ENCODE data around the gene SPTBN2. TPM values are rescaled to one million over a fixed set of nuclear protein-coding genes. Genes with fewer than 3 reads are reported as not detected.

SPTBN2 gene
- total RNA-seq, 2 experiments from 2014 or later, result not detected

GRCh38 chr11:66692871-66693331 lies 36.1 kb downstream of the SPTBN2 start:
- intact Hi-C loops (cut with DNase I, micrococcal nuclease), result loop anchor here in 1 of 2 experiments (5.0 kb wide), 1 partner anchor 379 kb away; no protein-coding TSS in a partner anchor
- Mint-ChIP-seq H3K27ac (no peak overlapping the region), H3K4me3 (no peak overlapping the region), H3K27me3 (no peaks in the 10 kb centered on the region), H3K4me1 (ENCODE audit: low read depth) (no peaks in the 10 kb centered on the region), H3K36me3 (ENCODE audit: low read depth) (no peaks in the 10 kb centered on the region), H3K9me3 (no peaks in the 10 kb centered on the region)
- ChIA-PET POLR2A (interaction anchor here (1.1 kb wide), 1 partner anchor 150 kb away, joined by 4 read pairs; the partner anchor contains the start of gene RCE1), CTCF (interaction anchor here (1.3 kb wide), 1 partner anchor 141 kb away, joined by 3 read pairs; no protein-coding TSS in a partner anchor)
- Histone ChIP-seq H3K36me3 (ENCODE audit: insufficient read depth, low read length) (no peaks in the 10 kb centered on the region), H3K9me3 (ENCODE audit: control insufficient read depth in 1 of 2, insufficient read depth in 1 of 2, low read length in 2 of 2) (no peaks in the 10 kb centered on the region), H3K4me3 (ENCODE audit: low read length) (no peak overlapping the region), H3K4me1 (ENCODE audit: insufficient read depth, low read length) (no peaks in the 10 kb centered on the region), H3K27ac (ENCODE audit: low read depth in 1 of 2, low read length in 2 of 2) (no peak overlapping the region), H3K27me3 (ENCODE audit: control insufficient read depth in 1 of 2, insufficient read depth in 2 of 2, low read length in 2 of 2) (no peaks in the 10 kb centered on the region)
- no peak for DNase-seq
- no peak for TF ChIP-seq CTCF (IDR thresholded peaks at IDR 0.05)
- ATAC-seq (ENCODE audit: poor library complexity), result no peak

GRCh38 chr11:66692446-66692845 lies 36.6 kb downstream of the SPTBN2 start:
- no peaks in the 10 kb centered on the region for H3K9me3 ChIP-seq (ENCODE audit: control insufficient read depth in 1 of 2, insufficient read depth in 1 of 2, low read length in 2 of 2)
- Mint-ChIP-seq H3K36me3 (ENCODE audit: low read depth) (no peaks in the 10 kb centered on the region), H3K4me3 (no peak overlapping the region), H3K27ac (no peak overlapping the region), H3K4me1 (ENCODE audit: low read depth) (no peaks in the 10 kb centered on the region), H3K9me3 (no peaks in the 10 kb centered on the region), H3K27me3 (no peaks in the 10 kb centered on the region)
- TF ChIP-seq CTCF (IDR thresholded peaks at IDR 0.05), result no peak
- intact Hi-C loops (cut with DNase I, micrococcal nuclease), result loop anchor here in 1 of 2 experiments (5.0 kb wide), 1 partner anchor 380 kb away; no protein-coding TSS in a partner anchor
- ChIA-PET CTCF (no interaction called here), POLR2A (interaction anchor here (1.1 kb wide), 1 partner anchor 150 kb away, joined by 4 read pairs; the partner anchor contains the start of gene RCE1)
- H3K4me1 ChIP-seq (ENCODE audit: insufficient read depth, low read length), result no peaks in the 10 kb centered on the region
- no peak overlapping the region for H3K4me3 ChIP-seq (ENCODE audit: low read length)
- ATAC-seq (ENCODE audit: poor library complexity), result no peak
- H3K27me3 ChIP-seq (ENCODE audit: control insufficient read depth in 1 of 2, insufficient read depth in 2 of 2, low read length in 2 of 2), result no peaks in the 10 kb centered on the region
- no peaks in the 10 kb centered on the region for H3K36me3 ChIP-seq (ENCODE audit: insufficient read depth, low read length)
- H3K27ac ChIP-seq (ENCODE audit: low read depth in 1 of 2, low read length in 2 of 2), result no peak overlapping the region
- no peak for DNase-seq

GRCh38 chr11:66691311-66691980 lies 37.6 kb downstream of the SPTBN2 start:
- intact Hi-C loops (cut with DNase I, micrococcal nuclease), result loop anchor here in 1 of 2 experiments (5.0 kb wide), 1 partner anchor 381 kb away; no protein-coding TSS in a partner anchor
- Mint-ChIP-seq H3K27ac (no peak overlapping the region), H3K36me3 (ENCODE audit: low read depth) (no peaks in the 10 kb centered on the region), H3K4me1 (ENCODE audit: low read depth) (no peaks in the 10 kb centered on the region), H3K9me3 (no peaks in the 10 kb centered on the region), H3K4me3 (no peak overlapping the region), H3K27me3 (no peaks in the 10 kb centered on the region)
- Histone ChIP-seq H3K9me3 (ENCODE audit: control insufficient read depth in 1 of 2, insufficient read depth in 1 of 2, low read length in 2 of 2) (no peaks in the 10 kb centered on the region), H3K4me1 (ENCODE audit: insufficient read depth, low read length) (no peaks in the 10 kb centered on the region), H3K27ac (ENCODE audit: low read depth in 1 of 2, low read length in 2 of 2) (no peak overlapping the region), H3K36me3 (ENCODE audit: insufficient read depth, low read length) (no peaks in the 10 kb centered on the region), H3K4me3 (ENCODE audit: low read length) (no peak overlapping the region), H3K27me3 (ENCODE audit: control insufficient read depth in 1 of 2, insufficient read depth in 2 of 2, low read length in 2 of 2) (no peaks in the 10 kb centered on the region)
- no peak for ATAC-seq (ENCODE audit: poor library complexity)
- DNase-seq, result no peak
- no peak for TF ChIP-seq CTCF (IDR thresholded peaks at IDR 0.05)
- ChIA-PET POLR2A (no interaction called here), CTCF (no interaction called here)

All from CD4-positive, alpha-beta T cell (primary cell).